ENCODE results near the gene RAC2. TPM values are rescaled to one million over a fixed set of nuclear protein-coding genes. Genes with fewer than 3 reads are reported as not detected.

The RAC2 gene
- polyA plus RNA-seq, 6 donors from 2014 or later, result 671 to 842 (median 780) TPM

- H3K27ac Mint-ChIP-seq, result no peak overlapping the region
- H3K36me3 Mint-ChIP-seq, result no peaks in the 10 kb centered on the region
- ATAC-seq (ENCODE audit: low read depth in 2 of 2) (no peak), DNase-seq (no peak)
- peak overlapping the region in 1 of 8 donors; percentile 66 for H3K4me3 Mint-ChIP-seq
- no peaks in the 10 kb centered on the region for H3K27me3 Mint-ChIP-seq
- peaks cover 29 to 38% (median 33%) of the 10 kb centered on the region in 3 donors for H3K4me1 Mint-ChIP-seq
- no peaks in the 10 kb centered on the region for H3K9me3 Mint-ChIP-seq
Observed at GRCh38 chr22:37214731-37215030, 29.4 kb downstream of the RAC2 start.

GRCh38 chr22:37213941-37214730 is 29.9 kb downstream of the RAC2 start:
- no peaks in the 10 kb centered on the region for H3K27me3 Mint-ChIP-seq
- H3K27ac Mint-ChIP-seq, result no peak overlapping the region

GRCh38 chr22:37213218-37213855 is 30.7 kb downstream of the RAC2 start:
- H3K27ac Mint-ChIP-seq, result peak overlapping the region in 2 of 6 donors; percentile 32 to 52
- ATAC-seq (ENCODE audit: low read depth in 2 of 2) (no peak), DNase-seq (no peak)
- no peaks in the 10 kb centered on the region for H3K9me3 Mint-ChIP-seq
- no peaks in the 10 kb centered on the region for H3K36me3 Mint-ChIP-seq
- no peaks in the 10 kb centered on the region for H3K27me3 Mint-ChIP-seq
- peaks cover 22 to 26% (median 23%) of the 10 kb centered on the region in 3 donors for H3K4me1 Mint-ChIP-seq
- H3K4me3 Mint-ChIP-seq, result peak overlapping the region in 1 of 8 donors; percentile 56

More at GRCh38 chr22:37213941-37214730, 29.9 kb downstream of the RAC2 start:
- DNase-seq (no peak), ATAC-seq (ENCODE audit: low read depth in 2 of 2) (no peak)
- Mint-ChIP-seq H3K36me3 (no peaks in the 10 kb centered on the region), H3K4me1 (peaks cover 24 to 34% (median 28%) of the 10 kb centered on the region in 3 donors), H3K9me3 (no peaks in the 10 kb centered on the region), H3K4me3 (peak overlapping the region in 1 of 8 donors; percentile 66)

GRCh38 chr22:37212174-37212906 is 31.7 kb downstream of the RAC2 start, which contains the start of gene SSTR3:
TSS of gene SSTR3 (minus strand) at chr22:37212477. CDS start at chr22:37207803, 4,674 bp downstream.
- ATAC-seq (ENCODE audit: low read depth in 2 of 2), result no peak
- Mint-ChIP-seq H3K36me3 (no peaks in the 10 kb centered on the region), H3K4me3 (peak within 1 kb of the TSS in 1 of 8 donors; percentile 56), H3K4me1 (peaks cover 13 to 17% (median 16%) of the 10 kb centered on the region in 3 donors), H3K27me3 (no peaks in the 10 kb centered on the region), H3K27ac (peak within 1 kb of the TSS in 1 of 6 donors; percentile 60), H3K9me3 (no peaks in the 10 kb centered on the region)
- DNase-seq, result no peak

GRCh38 chr22:37211866-37212173 is 32.2 kb downstream of the RAC2 start:
- H3K4me1 Mint-ChIP-seq, result peaks cover 12 to 14% (median 13%) of the 10 kb centered on the region in 3 donors
- no peak overlapping the region for H3K27ac Mint-ChIP-seq
- no peaks in the 10 kb centered on the region for H3K27me3 Mint-ChIP-seq

GRCh38 chr22:37211075-37211865 is 32.8 kb downstream of the RAC2 start:
- Mint-ChIP-seq H3K9me3 (no peaks in the 10 kb centered on the region), H3K4me1 (peaks cover 6 to 13% (median 13%) of the 10 kb centered on the region in 3 donors), H3K4me3 (peak overlapping the region in 1 of 8 donors; percentile 80), H3K36me3 (no peaks in the 10 kb centered on the region), H3K27me3 (no peaks in the 10 kb centered on the region), H3K27ac (peak overlapping the region in 1 of 6 donors; percentile 22)
- DNase-seq (no peak), ATAC-seq (ENCODE audit: low read depth in 2 of 2) (no peak)

More at GRCh38 chr22:37211866-37212173, 32.2 kb downstream of the RAC2 start:
- ATAC-seq (ENCODE audit: low read depth in 2 of 2), result no peak
- Mint-ChIP-seq H3K9me3 (no peaks in the 10 kb centered on the region), H3K4me3 (no peak overlapping the region), H3K36me3 (no peaks in the 10 kb centered on the region)
- no peak for DNase-seq

GRCh38 chr22:37210041-37210803 is 33.8 kb downstream of the RAC2 start:
- Mint-ChIP-seq H3K4me1 (peaks cover 6 to 21% (median 12%) of the 10 kb centered on the region in 3 donors), H3K9me3 (no peaks in the 10 kb centered on the region), H3K27ac (peak overlapping the region in 1 of 6 donors; percentile 22), H3K4me3 (no peak overlapping the region), H3K27me3 (no peaks in the 10 kb centered on the region), H3K36me3 (no peaks in the 10 kb centered on the region)
- ATAC-seq (ENCODE audit: low read depth in 2 of 2) (no peak), DNase-seq (no peak)

- no peak overlapping the region for H3K4me3 Mint-ChIP-seq
- ATAC-seq (ENCODE audit: low read depth in 2 of 2), result no peak
- DNase-seq, result no peak
Observed at GRCh38 chr22:37209140-37209845, 34.8 kb downstream of the RAC2 start.

GRCh38 chr22:37208401-37209139 is 35.5 kb downstream of the RAC2 start:
- Mint-ChIP-seq H3K4me3 (peak overlapping the region in 1 of 8 donors; percentile 47), H3K4me1 (peaks cover 18 to 20% (median 18%) of the 10 kb centered on the region in 3 donors), H3K27ac (no peak overlapping the region), H3K36me3 (no peaks in the 10 kb centered on the region), H3K27me3 (no peaks in the 10 kb centered on the region), H3K9me3 (no peaks in the 10 kb centered on the region)
- no peak for ATAC-seq (ENCODE audit: low read depth in 2 of 2)
- DNase-seq, result no peak

More at GRCh38 chr22:37209140-37209845, 34.8 kb downstream of the RAC2 start:
- Mint-ChIP-seq H3K27me3 (no peaks in the 10 kb centered on the region), H3K4me1 (peaks cover 12 to 26% (median 16%) of the 10 kb centered on the region in 3 donors), H3K27ac (no peak overlapping the region), H3K36me3 (no peaks in the 10 kb centered on the region), H3K9me3 (no peaks in the 10 kb centered on the region)

GRCh38 chr22:37207981-37208380 is 36.1 kb downstream of the RAC2 start:
- ATAC-seq (ENCODE audit: low read depth in 2 of 2), result no peak
- no peak overlapping the region for H3K27ac Mint-ChIP-seq
- H3K4me3 Mint-ChIP-seq, result no peak overlapping the region
- H3K27me3 Mint-ChIP-seq, result no peaks in the 10 kb centered on the region
- no peaks in the 10 kb centered on the region for H3K36me3 Mint-ChIP-seq
- DNase-seq, result no peak
- peaks cover 18 to 20% (median 18%) of the 10 kb centered on the region in 3 donors for H3K4me1 Mint-ChIP-seq
- H3K9me3 Mint-ChIP-seq, result no peaks in the 10 kb centered on the region
